Cardiac fibroblast (primary cell): ENCODE measurements around the gene LNP1.

Source experiments
- DNase-seq, 2 donors: peaks; one replicate each; pipeline versions ENCODE4 v3.0.0 to v3.0.0-alpha.2; 2010; ENCODE audit warnings: low read depth in 2 of 2
- H3K4me3 ChIP-seq, 2 donors: replicated peaks in 1 of 2; 1 replicate in 1 of 2; 2 replicates in 1 of 2; pipeline ENCODE4 v1.5.1; 2011; ENCODE audit warnings: low read depth in 2 of 2, low read length in 2 of 2, mild to moderate bottlenecking in 2 of 2, moderate library complexity in 1 of 2
- CTCF ChIP-seq: IDR thresholded peaks from one replicate; pipeline ENCODE4 v1.5.1; 2011; ENCODE audit warnings: low read depth, mild to moderate bottlenecking, low read length, inconsistent platforms

LNP1 gene

GRCh38 chr3:100483529-100483928 is 82.2 kb downstream of the LNP1 start:
- no peak for DNase-seq
- TF ChIP-seq CTCF: no peak
- no peak overlapping the region for H3K4me3 ChIP-seq

GRCh38 chr3:100486808-100487207 is 85.5 kb downstream of the LNP1 start:
- no peak overlapping the region for H3K4me3 ChIP-seq
- DNase-seq: peak in 1 of 2 donors; percentile 38
- no peak for TF ChIP-seq CTCF

- H3K4me3 ChIP-seq: no peak overlapping the region
- TF ChIP-seq CTCF: no peak
- no peak for DNase-seq
Measured at GRCh38 chr3:100489118-100489517, 87.8 kb downstream of the LNP1 start.

GRCh38 chr3:100492059-100493006 is 91.0 kb downstream of the LNP1 start, which contains the start of gene TMEM45A:
TMEM45A (plus strand) TSS chr3:100492619; CDS start chr3:100555212, 62,593 bp downstream.
- peak within 1 kb of the TSS; percentile 58 to 60 for H3K4me3 ChIP-seq
- peak; percentile 96 to 98 for DNase-seq
- TF ChIP-seq CTCF: no peak

- peak; percentile 69 to 87 for DNase-seq
Measured at GRCh38 chr3:100496711-100497261, 95.4 kb downstream of the LNP1 start.

GRCh38 chr3:100499651-100500050 is 98.3 kb downstream of the LNP1 start:
- no peak overlapping the region for H3K4me3 ChIP-seq
- no peak for TF ChIP-seq CTCF

More at GRCh38 chr3:100496711-100497261, 95.4 kb downstream of the LNP1 start:
- no peak for TF ChIP-seq CTCF
- no peak overlapping the region for H3K4me3 ChIP-seq

More at GRCh38 chr3:100499651-100500050, 98.3 kb downstream of the LNP1 start:
- DNase-seq: no peak
